ENCODE measurements around the gene MARCKSL1. TPM values are rescaled to one million over a fixed set of nuclear protein-coding genes. Genes with fewer than 3 reads are reported as not detected.
A peak's percentile ranks its signal among the peaks of the same experiment; 100 is the strongest.

Gene MARCKSL1
- total and polyA plus RNA-seq, 2 of the 13 experiments (the other 11 are each of a cell fraction or from before 2014, with no cell fraction given): 81.9 to 155 TPM

- TF ChIP-seq, protein P1, sequence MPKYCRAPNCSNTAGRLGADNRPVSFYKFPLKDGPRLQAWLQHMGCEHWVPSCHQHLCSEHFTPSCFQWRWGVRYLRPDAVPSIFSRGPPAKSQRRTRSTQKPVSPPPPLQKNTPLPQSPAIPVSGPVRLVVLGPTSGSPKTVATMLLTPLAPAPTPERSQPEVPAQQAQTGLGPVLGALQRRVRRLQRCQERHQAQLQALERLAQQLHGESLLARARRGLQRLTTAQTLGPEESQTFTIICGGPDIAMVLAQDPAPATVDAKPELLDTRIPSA (CRISPR knock-in tag; IDR thresholded peaks at IDR 0.05; ENCODE audit: borderline replicate concordance): 0 out of 2 replicates have a peak, but pooled peaks have one; percentile 32
- TF ChIP-seq ZNF205 (CRISPR knock-in tag; IDR thresholded peaks at IDR 0.05) (no peak), ZNF234 (CRISPR knock-in tag; conservative IDR thresholded peaks at IDR 0.05) (no peak), ZNF232 (CRISPR knock-in tag; IDR thresholded peaks at IDR 0.05; ENCODE audit: borderline replicate concordance) (peak; percentile 40; the same call in 1 of the 2 replicates), IKZF4 (CRISPR knock-in tag; IDR thresholded peaks at IDR 0.05; ENCODE audit: borderline replicate concordance, low read depth, not compliant biosample characterization) (no peak), ZNF407 (CRISPR knock-in tag; IDR thresholded peaks at IDR 0.05; ENCODE audit: not compliant biosample characterization) (no peak), ZNF543 (CRISPR knock-in tag; IDR thresholded peaks at IDR 0.05) (no peak), MIER2 (CRISPR knock-in tag; IDR thresholded peaks at IDR 0.05) (no peak), EEA1 (CRISPR knock-in tag; IDR thresholded peaks at IDR 0.05; ENCODE audit: borderline replicate concordance) (peak; percentile 92), THYN1 (CRISPR knock-in tag; IDR thresholded peaks at IDR 0.05; ENCODE audit: borderline replicate concordance, low read depth) (no peak), KLF13 (CRISPR knock-in tag; IDR thresholded peaks at IDR 0.05) (no peak), ARNT (IDR thresholded peaks at IDR 0.05) (no peak), ZFP1 (CRISPR knock-in tag; IDR thresholded peaks at IDR 0.05) (no peak), CREBL2 (CRISPR knock-in tag; IDR thresholded peaks at IDR 0.05; ENCODE audit: borderline replicate concordance) (peak; percentile 44; the same call in 1 of the 2 replicates), ZKSCAN8 (CRISPR knock-in tag; IDR thresholded peaks at IDR 0.05; ENCODE audit: borderline replicate concordance) (no peak; the same call in 1 of the 2 replicates), CBX5 (CRISPR knock-in tag; IDR thresholded peaks at IDR 0.05; ENCODE audit: borderline replicate concordance) (no peak), ZBTB3 (CRISPR knock-in tag; IDR thresholded peaks at IDR 0.05; ENCODE audit: borderline replicate concordance, low read depth) (no peak), SNRNP70 (IDR thresholded peaks at IDR 0.05; ENCODE audit: low read depth, low read length) (no peak), ZNF235 (CRISPR knock-in tag; IDR thresholded peaks at IDR 0.05; ENCODE audit: borderline replicate concordance) (no peak), ZNF292 (CRISPR knock-in tag; IDR thresholded peaks at IDR 0.05; ENCODE audit: borderline replicate concordance, low read depth) (no peak), ZNF101 (CRISPR knock-in tag; IDR thresholded peaks at IDR 0.05; ENCODE audit: borderline replicate concordance, low read depth) (no peak)
These were observed 44.1 kb downstream of the MARCKSL1 start, which contains the start of gene HDAC1 (continued) for GRCh38 chr1:32291708-32292538.

Measured in HepG2 (cell line).